PC-9 (cell line): ENCODE measurements around the gene LURAP1L. TPM values are rescaled to one million over a fixed set of nuclear protein-coding genes. Genes with fewer than 3 reads are reported as not detected.
A peak's percentile ranks its signal among the peaks of the same experiment; 100 is the strongest.

Experiments used
- BruUV-seq: library from RNA; stranded (reverse); fragments of 400-500 nt; replicated peaks from 2 replicates; lab custom pipeline; 2021; lab: Mats Ljungman, UMichigan
- CTCF ChIA-PET: fragments of 300-600 bp; sonication (Branson Sonifier 250); formaldehyde crosslinking; loops from one replicate; lab custom pipeline; 2022; ENCODE audit warnings: antibody characterized with exemption; lab: Charles Lee
- POLR2A ChIA-PET: fragments of 300-600 bp; sonication (Branson Sonifier 250); formaldehyde crosslinking; loops from one replicate; lab custom pipeline; 2022; ENCODE audit warnings: antibody characterized with exemption; ENCODE audit not compliant: unreplicated experiment; lab: Charles Lee
- DNase-seq, 2 experiments: peaks; one replicate each; pipeline versions ENCODE4 v3.0.0 to v3.0.0-alpha.2; 2015 to 2022; ENCODE audit warnings: mixed read lengths in 1 of 2
- H2AFZ ChIP-seq: fragments of 200-600 bp; sonication (generic); 2 replicates; pipeline ENCODE4 v1.8.1; 2017; ENCODE audit warnings: antibody characterized with exemption
- H3F3A ChIP-seq: fragments of 200-600 bp; sonication (generic); 2 replicates; pipeline ENCODE4 v1.8.1; 2017; ENCODE audit warnings: antibody characterized with exemption, mild to moderate bottlenecking, low read depth; ENCODE audit not compliant: insufficient read depth
- H3K27ac ChIP-seq: fragments of 200-600 bp; sonication (generic); 2 replicates; pipeline ENCODE4 v1.6.1; 2016; ENCODE audit warnings: mixed run types
- H3K27me3 ChIP-seq: fragments of 200-600 bp; sonication (generic); 2 replicates; pipeline ENCODE4 v1.6.1; 2016; ENCODE audit warnings: low read depth, mixed run types; ENCODE audit not compliant: insufficient read depth
- H3K36me3 ChIP-seq: fragments of 200-600 bp; sonication (generic); 2 replicates; pipeline ENCODE4 v1.6.1; 2016; ENCODE audit warnings: low read depth, mixed run types
- H3K4me1 ChIP-seq: fragments of 200-600 bp; sonication (generic); replicated peaks from 2 replicates; pipeline ENCODE4 v1.6.1; 2016; ENCODE audit warnings: mixed run types; ENCODE audit not compliant: insufficient read depth
- H3K4me2 ChIP-seq: fragments of 200-600 bp; sonication (generic); 2 replicates; pipeline ENCODE4 v1.6.1; 2017; ENCODE audit warnings: mixed run types
- H3K4me3 ChIP-seq: fragments of 200-600 bp; sonication (generic); 2 replicates; pipeline ENCODE4 v1.6.1; 2016; ENCODE audit warnings: mixed run types
- H3K79me2 ChIP-seq: fragments of 200-600 bp; sonication (generic); 2 replicates; pipeline ENCODE4 v1.6.1; 2017; ENCODE audit warnings: low read depth, mixed run types
- H3K9me2 ChIP-seq: fragments of 200-600 bp; sonication (generic); 2 replicates; pipeline ENCODE4 v1.8.1; 2017; ENCODE audit warnings: mild to moderate bottlenecking; ENCODE audit not compliant: insufficient read depth
- H3K9me3 ChIP-seq: fragments of 200-600 bp; sonication (generic); 2 replicates; pipeline ENCODE4 v1.8.1; 2016; ENCODE audit warnings: low read depth; ENCODE audit not compliant: insufficient read depth
- H4K20me1 ChIP-seq: fragments of 200-600 bp; sonication (generic); 2 replicates; pipeline ENCODE4 v1.8.1; 2017; ENCODE audit not compliant: insufficient read depth
- CTCF ChIP-seq: fragments of 200-600 bp; sonication (generic); conservative IDR thresholded peaks from 2 replicates; pipeline ENCODE4 v1.6.1; 2017; ENCODE audit warnings: mixed run types, antibody characterized with exemption, mild to moderate bottlenecking, moderate library complexity
- EZH2 ChIP-seq: fragments of 200-600 bp; sonication (generic); IDR thresholded peaks from 2 replicates; pipeline ENCODE4 v1.8.0; 2017; ENCODE audit warnings: antibody characterized with exemption, low read depth
- intact Hi-C: fragments of 100-400 bp; cut with micrococcal nuclease; formaldehyde crosslinking; loops from one replicate; pipeline ENCODE4 v1.10.0; 2022; ENCODE audit not compliant: unreplicated experiment
- total RNA-seq: library from RNA; stranded (reverse); gene quantifications from 2 replicates; pipeline ENCODE4 v1.2.3, GENCODE V29; 2021

Gene LURAP1L
- total RNA-seq, 1 experiment from 2014 or later, result 4.1 TPM

GRCh38 chr9:12783767-12784460 lies 9.1 kb downstream of the LURAP1L start:
- Histone ChIP-seq H3K9me3 (0 out of 2 replicates have a peak, but pooled peaks cover 3% of the 10 kb centered on the region), H3K27me3 (no peaks in the 10 kb centered on the region), H3K36me3 (no peaks in the 10 kb centered on the region), H3K79me2 (peaks cover 18% of the 10 kb centered on the region; the same call in 1 of the 2 replicates), H3K9me2 (no peaks in the 10 kb centered on the region), H3K27ac (peak overlapping the region; percentile 100), H3F3A (peaks cover 25% of the 10 kb centered on the region), H3K4me1 (peaks cover 35% of the 10 kb centered on the region), H2AFZ (no peak overlapping the region), H3K4me2 (peak overlapping the region; percentile 72), H3K4me3 (peak overlapping the region; percentile 25; the same call in 1 of the 2 replicates), H4K20me1 (no peaks in the 10 kb centered on the region)
- BruUV-seq, result TSS peak; percentile 57
- TF ChIP-seq CTCF (no peak), EZH2 (no peak)
- intact Hi-C loops, result loop anchor here (1.0 to 2.0 kb wide), 3 partner anchors 8 to 101 kb away; no protein-coding TSS in a partner anchor
- CTCF ChIA-PET, result no interaction called here
- DNase-seq, result no peak
- POLR2A ChIA-PET, result interaction anchor here (0.7 kb wide), 1 partner anchor 1416 kb away, joined by 7 read pairs; no protein-coding TSS in a partner anchor

DNA sequence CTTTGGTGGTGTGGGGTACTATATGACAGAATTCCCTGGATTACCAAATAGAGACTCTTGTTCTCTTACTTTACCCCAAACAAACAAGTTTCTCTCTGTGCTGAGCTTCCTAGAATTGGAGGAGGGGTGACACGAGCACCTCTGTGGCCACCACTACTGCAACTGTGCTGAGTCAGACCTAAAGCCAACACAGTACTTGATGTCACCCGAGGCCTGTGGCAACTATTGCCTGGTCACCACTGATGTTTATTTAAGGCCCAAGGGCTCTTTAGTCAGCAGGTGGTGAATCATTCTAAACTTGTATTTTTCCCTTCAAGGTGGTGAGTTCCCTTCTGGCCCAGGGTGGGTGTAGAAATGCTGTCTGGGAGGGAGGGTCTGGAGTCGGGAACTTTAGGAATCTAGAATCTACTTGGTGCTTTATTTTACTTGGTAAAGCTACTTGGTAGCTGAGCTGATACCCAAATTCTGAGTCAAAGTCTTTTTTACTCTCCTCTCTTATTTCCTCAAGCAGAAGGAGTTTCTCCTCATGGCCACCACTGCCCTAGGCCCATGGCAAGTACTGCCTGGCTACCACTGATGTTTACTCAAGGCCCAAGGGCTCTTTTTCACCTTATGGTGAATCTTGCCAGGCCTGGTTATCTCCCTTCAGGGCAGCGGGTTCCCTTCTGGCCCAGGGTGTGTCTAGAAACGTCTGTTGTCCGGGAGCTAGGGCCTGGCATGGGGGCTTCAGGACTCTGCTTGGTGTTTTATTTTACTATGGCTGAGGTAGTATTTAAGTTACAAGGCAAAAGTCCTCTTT lies 9.8 kb downstream of the LURAP1L start:
- no TSS peak for BruUV-seq
- TF ChIP-seq CTCF, result no peak
- no peak for TF ChIP-seq EZH2
- POLR2A ChIA-PET, result no interaction called here
- Histone ChIP-seq H3K27me3 (no peaks in the 10 kb centered on the region), H3K36me3 (no peaks in the 10 kb centered on the region), H3K27ac (peak overlapping the region; percentile 100), H2AFZ (0 out of 2 replicates have a peak overlapping the region, but pooled peaks have one; percentile 41), H3F3A (peaks cover 25% of the 10 kb centered on the region), H3K79me2 (peaks cover 18% of the 10 kb centered on the region; the same call in 1 of the 2 replicates), H3K9me2 (no peaks in the 10 kb centered on the region), H3K4me1 (peaks cover 35% of the 10 kb centered on the region), H3K4me3 (peak overlapping the region; percentile 29; the same call in 1 of the 2 replicates), H4K20me1 (no peaks in the 10 kb centered on the region), H3K4me2 (peak overlapping the region; percentile 72), H3K9me3 (0 out of 2 replicates have a peak, but pooled peaks cover 3% of the 10 kb centered on the region)
- CTCF ChIA-PET, result interaction anchor here (0.5 to 0.7 kb wide), 2 partner anchors 8 to 35 kb away, joined by 3 to 10 read pairs; no protein-coding TSS in a partner anchor
- peak; percentile 76 to 96 for DNase-seq
- intact Hi-C loops, result loop anchor here (1.0 to 2.0 kb wide), 3 partner anchors 8 to 100 kb away; no protein-coding TSS in a partner anchor

DNA sequence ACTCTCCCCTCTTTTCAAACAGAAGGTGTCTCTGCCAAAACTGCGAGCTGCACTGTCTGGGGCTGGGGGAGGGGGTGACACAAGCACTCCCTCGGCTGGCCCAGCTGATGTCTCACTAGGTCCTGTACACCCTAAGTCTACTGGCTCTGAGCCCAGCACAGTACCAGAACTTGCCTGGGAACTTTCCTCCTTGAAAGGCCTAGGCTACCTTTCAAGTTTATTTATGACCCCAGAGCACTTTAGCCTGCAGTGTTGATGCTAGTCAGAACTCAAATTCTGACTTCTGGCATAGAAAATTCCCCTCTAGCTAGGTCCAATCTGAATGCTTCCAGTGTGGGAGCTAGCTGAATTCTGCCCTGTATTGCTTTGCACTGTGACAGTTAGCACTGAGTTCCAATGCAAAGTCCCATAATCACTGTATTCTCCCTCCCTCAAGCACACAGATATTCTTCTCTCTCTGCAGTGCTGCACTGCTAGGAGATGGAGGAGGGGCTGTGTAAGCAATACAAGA lies 10.5 kb downstream of the LURAP1L start:
- no peak for TF ChIP-seq EZH2
- TF ChIP-seq CTCF, result no peak
- H3K79me2 ChIP-seq, result peaks cover 18% of the 10 kb centered on the region; the same call in 1 of the 2 replicates
- H3K9me2 ChIP-seq, result no peaks in the 10 kb centered on the region
- CTCF ChIA-PET, result interaction anchor here (0.5 to 0.7 kb wide), 2 partner anchors 9 to 35 kb away, joined by 3 to 10 read pairs; no protein-coding TSS in a partner anchor
- peak overlapping the region; percentile 100 for H3K27ac ChIP-seq
- peak overlapping the region; percentile 72 for H3K4me2 ChIP-seq
- DNase-seq, result peak; percentile 48 to 80
- no peaks in the 10 kb centered on the region for H3K27me3 ChIP-seq
- H4K20me1 ChIP-seq, result no peaks in the 10 kb centered on the region
- H3K4me1 ChIP-seq, result peaks cover 35% of the 10 kb centered on the region
- intact Hi-C loops, result loop anchor here (2.0 kb wide), 1 partner anchor 99 kb away; no protein-coding TSS in a partner anchor
- BruUV-seq, result TSS peak; percentile 72
- peaks cover 25% of the 10 kb centered on the region for H3F3A ChIP-seq
- POLR2A ChIA-PET, result no interaction called here
- peak overlapping the region; percentile 29; the same call in 1 of the 2 replicates for H3K4me3 ChIP-seq
- H3K36me3 ChIP-seq, result no peaks in the 10 kb centered on the region
- no peak overlapping the region for H2AFZ ChIP-seq
- H3K9me3 ChIP-seq, result 0 out of 2 replicates have a peak, but pooled peaks cover 3% of the 10 kb centered on the region
